ENCODE results near the gene ASB5.

GRCh38 chr4:176223561-176223960 is 45.5 kb downstream of the ASB5 start:
- no peak for TF ChIP-seq CTCF (IDR thresholded peaks at IDR 0.05)
- TF ChIP-seq POLR2A (IDR thresholded peaks at IDR 0.05): no peak

Measured in Peyer's patch (tissue), 4 donors.